Right renal pelvis (tissue), 4 donors: ENCODE results near the gene S100A11. TPM values are rescaled to one million over a fixed set of nuclear protein-coding genes. Genes with fewer than 3 reads are reported as not detected.
"Not testable (repeated sequence)": the region's sequence is repeated elsewhere in the genome, so short reads cannot be mapped to it uniquely, and the experiment has no call there.

Experiments used
- DNase-seq, 4 donors: peaks; one replicate each; pipeline ENCODE4 v3.0.0-alpha.2; 2013; ENCODE audit warnings: low read depth in 4 of 4, low spot score in 3 of 4, missing footprints in 1 of 4
- polyA plus RNA-seq, 4 donors: library from polyadenylated mRNA; unstranded; fragments of 120-200 nt; gene quantifications; one replicate each; pipeline ENCODE4 v1.2.1, GENCODE V29; 2013; ENCODE audit not compliant: insufficient read length in 4 of 4

Gene S100A11
- 100 to 1,000 TPM; 279 to 362 (median 285) TPM for polyA plus RNA-seq

- DNase-seq = peak in 3 of 4 donors; percentile 61 to 68 (median 63)
These were observed at the start of gene S100A11 for GRCh38 chr1:152036267-152037216. Gene S100A11 (minus strand): TSS chr1:152037004. CDS start chr1:152036915, 89 bp downstream.

- DNase-seq = no peak
These were observed 48.0 kb upstream of the S100A11 start for GRCh38 chr1:152084853-152085252.

- DNase-seq = not testable (repeated sequence)
These were observed 44.2 kb upstream of the S100A11 start for GRCh38 chr1:152081026-152081425.

- DNase-seq = not testable (repeated sequence)
These were observed 43.7 kb upstream of the S100A11 start for GRCh38 chr1:152080494-152080893.

- no peak for DNase-seq
These were observed 42.1 kb upstream of the S100A11 start for GRCh38 chr1:152078831-152079441.

GRCh38 chr1:152072311-152072710 is 35.5 kb upstream of the S100A11 start:
- DNase-seq = no peak

- DNase-seq = no peak
These were observed 34.3 kb upstream of the S100A11 start for GRCh38 chr1:152071123-152071522.

GRCh38 chr1:152067929-152068328 is 31.1 kb upstream of the S100A11 start:
- no peak for DNase-seq

GRCh38 chr1:152067150-152067549 is 30.3 kb upstream of the S100A11 start:
- no peak for DNase-seq

- no peak for DNase-seq
These were observed 25.1 kb upstream of the S100A11 start for GRCh38 chr1:152061952-152062351.

- peak in 1 of 4 donors; percentile 21 for DNase-seq
These were observed 16.6 kb upstream of the S100A11 start for GRCh38 chr1:152053375-152053774.

- peak; percentile 63 to 73 (median 66) for DNase-seq
These were observed 15.8 kb upstream of the S100A11 start for GRCh38 chr1:152052606-152053005.

GRCh38 chr1:152050886-152051675 is 14.3 kb upstream of the S100A11 start:
- no peak for DNase-seq

- no peak for DNase-seq
These were observed 12.7 kb upstream of the S100A11 start for GRCh38 chr1:152049291-152050083.

GRCh38 chr1:152048416-152049009 is 11.7 kb upstream of the S100A11 start:
- peak in 3 of 4 donors; percentile 43 to 57 (median 47) for DNase-seq

- peak; percentile 60 to 72 (median 68) for DNase-seq
These were observed 11.1 kb upstream of the S100A11 start for GRCh38 chr1:152047730-152048415.

GRCh38 chr1:152047413-152047729 is 10.6 kb upstream of the S100A11 start:
- DNase-seq = no peak

- DNase-seq = no peak
These were observed 7.6 kb upstream of the S100A11 start for GRCh38 chr1:152044386-152044785.

- DNase-seq = no peak
These were observed 7.1 kb upstream of the S100A11 start for GRCh38 chr1:152043870-152044269.
